ENCODE results near the gene COL24A1. TPM values are rescaled to one million over a fixed set of nuclear protein-coding genes. Genes with fewer than 3 reads are reported as not detected.

Gene COL24A1
- total RNA-seq, 1 experiment from 2014 or later = not detected

DNA sequence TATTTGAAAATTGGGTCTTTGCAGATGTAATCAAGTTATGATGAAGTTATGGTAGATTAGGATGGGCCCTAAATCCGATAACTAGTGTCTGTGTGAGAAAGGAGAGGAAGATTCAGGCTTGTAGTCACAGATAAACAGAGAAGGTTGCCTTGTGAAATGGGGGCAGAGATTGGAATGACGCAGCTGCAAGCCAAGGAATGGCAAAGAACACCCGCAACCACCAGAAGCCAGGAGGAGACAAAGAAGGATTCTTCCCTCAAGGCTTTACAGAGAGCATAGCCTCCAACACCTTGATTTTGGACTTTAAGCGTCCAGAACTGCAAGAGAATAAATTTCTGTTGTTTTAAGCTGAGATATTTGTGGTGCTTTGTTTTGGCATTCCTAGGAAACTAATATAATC, 35.4 kb upstream of the COL24A1 start:
- Histone ChIP-seq H3K4me2 (ENCODE audit: low read length) (no peak overlapping the region), H3K9me2 (ENCODE audit: insufficient read depth) (no peaks in the 10 kb centered on the region), H3K4me1 (ENCODE audit: control insufficient read depth in 1 of 2, insufficient read depth in 2 of 2, low read length in 2 of 2) (no peaks in the 10 kb centered on the region), H2AFZ (ENCODE audit: low read depth, low read length, poor library complexity, severe bottlenecking) (no peak overlapping the region), H3K9me3 (ENCODE audit: control insufficient read depth in 1 of 2, insufficient read depth in 1 of 2, low read depth in 1 of 2, low read length in 2 of 2) (no peaks in the 10 kb centered on the region), H3K27me3 (ENCODE audit: insufficient read depth, low read length) (no peaks in the 10 kb centered on the region), H3K4me3 (replicated peaks in 1 of 2; ENCODE audit: low read depth in 1 of 2, low read length in 2 of 2) (no peak overlapping the region), H3K9ac (ENCODE audit: low read length) (no peak overlapping the region), H3K36me3 (ENCODE audit: control insufficient read depth in 1 of 2, insufficient read depth in 2 of 2, low read length in 2 of 2) (no peaks in the 10 kb centered on the region), H4K20me1 (ENCODE audit: insufficient read depth) (no peaks in the 10 kb centered on the region), H3K79me2 (ENCODE audit: insufficient read depth, low read length) (no peaks in the 10 kb centered on the region), H3K27ac (ENCODE audit: low read depth, low read length) (no peak overlapping the region)
- POLR2A ChIA-PET = no interaction called here
- no TSS peak for BruUV-seq (replicated peaks)
- RAD21 ChIA-PET (ENCODE audit: low non-redundant PET in 1 of 2, low total read pairs in 2 of 2, uncharacterized antibody in 2 of 2, unreplicated experiment in 2 of 2) = no interaction called here
- DNase-seq (ENCODE audit: low read depth, low spot score) = no peak
- CTCF ChIA-PET = no interaction called here
- no peak for ATAC-seq
- TF ChIP-seq, protein P1, sequence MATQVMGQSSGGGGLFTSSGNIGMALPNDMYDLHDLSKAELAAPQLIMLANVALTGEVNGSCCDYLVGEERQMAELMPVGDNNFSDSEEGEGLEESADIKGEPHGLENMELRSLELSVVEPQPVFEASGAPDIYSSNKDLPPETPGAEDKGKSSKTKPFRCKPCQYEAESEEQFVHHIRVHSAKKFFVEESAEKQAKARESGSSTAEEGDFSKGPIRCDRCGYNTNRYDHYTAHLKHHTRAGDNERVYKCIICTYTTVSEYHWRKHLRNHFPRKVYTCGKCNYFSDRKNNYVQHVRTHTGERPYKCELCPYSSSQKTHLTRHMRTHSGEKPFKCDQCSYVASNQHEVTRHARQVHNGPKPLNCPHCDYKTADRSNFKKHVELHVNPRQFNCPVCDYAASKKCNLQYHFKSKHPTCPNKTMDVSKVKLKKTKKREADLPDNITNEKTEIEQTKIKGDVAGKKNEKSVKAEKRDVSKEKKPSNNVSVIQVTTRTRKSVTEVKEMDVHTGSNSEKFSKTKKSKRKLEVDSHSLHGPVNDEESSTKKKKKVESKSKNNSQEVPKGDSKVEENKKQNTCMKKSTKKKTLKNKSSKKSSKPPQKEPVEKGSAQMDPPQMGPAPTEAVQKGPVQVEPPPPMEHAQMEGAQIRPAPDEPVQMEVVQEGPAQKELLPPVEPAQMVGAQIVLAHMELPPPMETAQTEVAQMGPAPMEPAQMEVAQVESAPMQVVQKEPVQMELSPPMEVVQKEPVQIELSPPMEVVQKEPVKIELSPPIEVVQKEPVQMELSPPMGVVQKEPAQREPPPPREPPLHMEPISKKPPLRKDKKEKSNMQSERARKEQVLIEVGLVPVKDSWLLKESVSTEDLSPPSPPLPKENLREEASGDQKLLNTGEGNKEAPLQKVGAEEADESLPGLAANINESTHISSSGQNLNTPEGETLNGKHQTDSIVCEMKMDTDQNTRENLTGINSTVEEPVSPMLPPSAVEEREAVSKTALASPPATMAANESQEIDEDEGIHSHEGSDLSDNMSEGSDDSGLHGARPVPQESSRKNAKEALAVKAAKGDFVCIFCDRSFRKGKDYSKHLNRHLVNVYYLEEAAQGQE (IDR thresholded peaks at IDR 0.05; ENCODE audit: low read depth) = no peak
- TF ChIP-seq FOSL1 (IDR thresholded peaks at IDR 0.05; ENCODE audit: low read depth) (no peak), MAX (IDR thresholded peaks at IDR 0.05) (no peak), TCF7L2 (IDR thresholded peaks at IDR 0.05; ENCODE audit: borderline replicate concordance, extremely low read depth, insufficient read depth, insufficient read length) (no peak), SRF (IDR thresholded peaks at IDR 0.05; ENCODE audit: low read depth) (no peak), JUND (IDR thresholded peaks at IDR 0.05) (no peak), EZH2 (IDR thresholded peaks at IDR 0.05) (no peak), ZFX (IDR thresholded peaks at IDR 0.05) (no peak), POLR2A (IDR thresholded peaks at IDR 0.05; ENCODE audit: borderline replicate concordance, extremely low read depth, insufficient read depth, insufficient read length) (no peak)
- TF ChIP-seq, protein P2, sequence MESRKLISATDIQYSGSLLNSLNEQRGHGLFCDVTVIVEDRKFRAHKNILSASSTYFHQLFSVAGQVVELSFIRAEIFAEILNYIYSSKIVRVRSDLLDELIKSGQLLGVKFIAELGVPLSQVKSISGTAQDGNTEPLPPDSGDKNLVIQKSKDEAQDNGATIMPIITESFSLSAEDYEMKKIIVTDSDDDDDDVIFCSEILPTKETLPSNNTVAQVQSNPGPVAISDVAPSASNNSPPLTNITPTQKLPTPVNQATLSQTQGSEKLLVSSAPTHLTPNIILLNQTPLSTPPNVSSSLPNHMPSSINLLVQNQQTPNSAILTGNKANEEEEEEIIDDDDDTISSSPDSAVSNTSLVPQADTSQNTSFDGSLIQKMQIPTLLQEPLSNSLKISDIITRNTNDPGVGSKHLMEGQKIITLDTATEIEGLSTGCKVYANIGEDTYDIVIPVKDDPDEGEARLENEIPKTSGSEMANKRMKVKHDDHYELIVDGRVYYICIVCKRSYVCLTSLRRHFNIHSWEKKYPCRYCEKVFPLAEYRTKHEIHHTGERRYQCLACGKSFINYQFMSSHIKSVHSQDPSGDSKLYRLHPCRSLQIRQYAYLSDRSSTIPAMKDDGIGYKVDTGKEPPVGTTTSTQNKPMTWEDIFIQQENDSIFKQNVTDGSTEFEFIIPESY (IDR thresholded peaks at IDR 0.05; ENCODE audit: extremely low read depth, insufficient replicate concordance, low read length) = no peak
- TF ChIP-seq, protein P3, sequence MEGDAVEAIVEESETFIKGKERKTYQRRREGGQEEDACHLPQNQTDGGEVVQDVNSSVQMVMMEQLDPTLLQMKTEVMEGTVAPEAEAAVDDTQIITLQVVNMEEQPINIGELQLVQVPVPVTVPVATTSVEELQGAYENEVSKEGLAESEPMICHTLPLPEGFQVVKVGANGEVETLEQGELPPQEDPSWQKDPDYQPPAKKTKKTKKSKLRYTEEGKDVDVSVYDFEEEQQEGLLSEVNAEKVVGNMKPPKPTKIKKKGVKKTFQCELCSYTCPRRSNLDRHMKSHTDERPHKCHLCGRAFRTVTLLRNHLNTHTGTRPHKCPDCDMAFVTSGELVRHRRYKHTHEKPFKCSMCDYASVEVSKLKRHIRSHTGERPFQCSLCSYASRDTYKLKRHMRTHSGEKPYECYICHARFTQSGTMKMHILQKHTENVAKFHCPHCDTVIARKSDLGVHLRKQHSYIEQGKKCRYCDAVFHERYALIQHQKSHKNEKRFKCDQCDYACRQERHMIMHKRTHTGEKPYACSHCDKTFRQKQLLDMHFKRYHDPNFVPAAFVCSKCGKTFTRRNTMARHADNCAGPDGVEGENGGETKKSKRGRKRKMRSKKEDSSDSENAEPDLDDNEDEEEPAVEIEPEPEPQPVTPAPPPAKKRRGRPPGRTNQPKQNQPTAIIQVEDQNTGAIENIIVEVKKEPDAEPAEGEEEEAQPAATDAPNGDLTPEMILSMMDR (IDR thresholded peaks at IDR 0.05 in 2 of 3, conservative IDR thresholded peaks at IDR 0.05 in 1 of 3; ENCODE audit: borderline replicate concordance in 1 of 3, insufficient read depth in 1 of 3, low read depth in 2 of 3, low read length in 2 of 3) = no peak
- intact Hi-C loops (cut with micrococcal nuclease) = no loop called here

Data from HCT116 (cell line).